Endothelial cell of umbilical vein (primary cell): ENCODE results near the gene MAPK4.

Source experiments
- POLR2AphosphoS5 ChIP-seq: IDR thresholded peaks from 2 replicates; pipeline ENCODE4 v1.6.1; 2012; ENCODE audit warnings: low read depth, mild to moderate bottlenecking, control low read depth, low read length, moderate library complexity; ENCODE audit not compliant: insufficient read depth
- TF ChIP-seq, protein P1 (sequence below): IDR thresholded peaks from 2 replicates; pipeline ENCODE4 v1.6.1; 2011; ENCODE audit not compliant: insufficient read depth, insufficient read length

DNA sequence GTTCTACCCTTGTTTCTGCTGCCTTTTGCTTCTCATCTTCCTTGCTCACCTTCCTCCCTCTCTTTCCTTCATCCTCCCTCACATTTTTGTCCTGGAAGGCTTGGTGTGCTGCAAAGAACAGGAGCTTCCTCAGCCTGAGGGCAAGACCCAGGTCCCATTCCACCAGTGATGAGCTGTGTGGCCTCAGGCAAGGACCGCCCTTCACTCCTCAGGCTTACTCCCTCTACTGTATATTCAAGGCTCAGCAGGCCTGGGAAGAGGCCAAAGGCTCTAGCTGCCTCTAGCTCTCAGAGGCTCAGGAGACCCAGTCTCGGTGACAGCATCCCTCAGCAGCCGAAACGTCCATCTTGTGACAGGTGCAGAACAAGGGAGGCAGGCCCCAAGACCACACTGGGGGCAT, 162.4 kb downstream of the MAPK4 start:
- TF ChIP-seq, protein P1, sequence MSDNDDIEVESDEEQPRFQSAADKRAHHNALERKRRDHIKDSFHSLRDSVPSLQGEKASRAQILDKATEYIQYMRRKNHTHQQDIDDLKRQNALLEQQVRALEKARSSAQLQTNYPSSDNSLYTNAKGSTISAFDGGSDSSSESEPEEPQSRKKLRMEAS, result no peak
- TF ChIP-seq POLR2AphosphoS5, result no peak
